ENCODE measurements around the gene KLRC4. TPM values are rescaled to one million over a fixed set of nuclear protein-coding genes. Genes with fewer than 3 reads are reported as not detected.

Gene KLRC4
- total RNA-seq, 1 experiment from 2014 or later = not detected

DNA sequence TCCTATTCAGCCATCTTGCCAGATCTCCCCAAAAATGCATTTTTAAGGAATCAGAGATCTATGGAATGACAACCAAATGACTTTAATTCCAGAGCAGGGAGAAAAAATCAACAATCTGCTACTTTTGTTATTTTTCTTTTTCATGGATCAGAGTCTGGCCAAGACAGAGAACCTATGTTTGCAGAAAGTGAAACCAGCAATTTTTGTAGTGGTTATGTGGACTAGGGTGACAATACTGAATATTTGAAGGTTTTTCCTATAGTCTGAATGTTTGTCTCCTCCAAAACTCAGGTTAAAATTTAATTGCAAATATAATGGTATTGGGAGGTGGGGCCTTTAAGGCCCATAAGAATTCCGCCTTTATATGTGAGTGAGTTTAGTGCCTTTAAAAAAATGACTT, 50.6 kb downstream of the KLRC4 start:
- ChIA-PET CTCF (no interaction called here), POLR2A (no interaction called here)
- Histone ChIP-seq H3K27me3 (replicated peaks; ENCODE audit: control insufficient read depth, insufficient read depth, low read length) (no peaks in the 10 kb centered on the region), H3K4me3 (ENCODE audit: low read depth, low read length) (no peak overlapping the region), H3K4me1 (peaks cover 31% of the 10 kb centered on the region), H3K36me3 (ENCODE audit: control insufficient read depth, insufficient read depth, low read length) (no peaks in the 10 kb centered on the region), H3K9me3 (0 out of 2 replicates have a peak, but pooled peaks cover 3% of the 10 kb centered on the region)
- TF ChIP-seq, protein P1, sequence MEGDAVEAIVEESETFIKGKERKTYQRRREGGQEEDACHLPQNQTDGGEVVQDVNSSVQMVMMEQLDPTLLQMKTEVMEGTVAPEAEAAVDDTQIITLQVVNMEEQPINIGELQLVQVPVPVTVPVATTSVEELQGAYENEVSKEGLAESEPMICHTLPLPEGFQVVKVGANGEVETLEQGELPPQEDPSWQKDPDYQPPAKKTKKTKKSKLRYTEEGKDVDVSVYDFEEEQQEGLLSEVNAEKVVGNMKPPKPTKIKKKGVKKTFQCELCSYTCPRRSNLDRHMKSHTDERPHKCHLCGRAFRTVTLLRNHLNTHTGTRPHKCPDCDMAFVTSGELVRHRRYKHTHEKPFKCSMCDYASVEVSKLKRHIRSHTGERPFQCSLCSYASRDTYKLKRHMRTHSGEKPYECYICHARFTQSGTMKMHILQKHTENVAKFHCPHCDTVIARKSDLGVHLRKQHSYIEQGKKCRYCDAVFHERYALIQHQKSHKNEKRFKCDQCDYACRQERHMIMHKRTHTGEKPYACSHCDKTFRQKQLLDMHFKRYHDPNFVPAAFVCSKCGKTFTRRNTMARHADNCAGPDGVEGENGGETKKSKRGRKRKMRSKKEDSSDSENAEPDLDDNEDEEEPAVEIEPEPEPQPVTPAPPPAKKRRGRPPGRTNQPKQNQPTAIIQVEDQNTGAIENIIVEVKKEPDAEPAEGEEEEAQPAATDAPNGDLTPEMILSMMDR (IDR thresholded peaks at IDR 0.05; ENCODE audit: insufficient read depth in 1 of 2, low read depth in 1 of 2, low read length in 1 of 2, severe bottlenecking in 1 of 2, unreplicated experiment in 1 of 2) = no peak
- no TSS peak for BruUV-seq (replicated peaks)
- Mint-ChIP-seq H3K4me1 (ENCODE audit: low read depth, unreplicated experiment) (peaks cover 13% of the 10 kb centered on the region), H3K27me3 (ENCODE audit: insufficient read depth, unreplicated experiment) (no peaks in the 10 kb centered on the region), H3K27ac (ENCODE audit: unreplicated experiment) (no peak overlapping the region), H3K36me3 (ENCODE audit: insufficient read depth, unreplicated experiment) (no peaks in the 10 kb centered on the region), H3K4me3 (ENCODE audit: unreplicated experiment) (no peak overlapping the region), H3K9me3 (ENCODE audit: unreplicated experiment) (peaks cover 10% of the 10 kb centered on the region)
- intact Hi-C loops (cut with micrococcal nuclease; ENCODE audit: unreplicated experiment) = no loop called here
- no peak for DNase-seq

DNA sequence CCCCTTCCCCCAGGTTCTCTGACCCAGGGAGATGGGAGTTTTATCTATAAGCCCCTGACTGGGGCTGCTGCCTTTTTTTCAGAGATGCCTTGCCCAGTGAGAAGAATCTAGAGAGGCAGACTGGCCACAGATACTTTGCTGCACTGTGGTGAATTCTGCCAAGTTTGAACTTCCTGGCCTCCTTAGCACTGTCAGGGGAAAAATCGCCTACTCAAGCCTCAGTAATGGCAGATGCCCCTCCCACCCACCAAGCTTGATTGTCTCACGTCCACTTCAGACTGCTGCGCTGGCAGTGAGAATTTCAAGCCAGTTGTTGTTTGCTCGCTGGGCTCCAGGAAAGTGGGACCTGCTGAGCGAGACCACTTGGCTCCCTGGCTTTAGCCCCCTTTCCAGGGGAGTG, 51.4 kb downstream of the KLRC4 start:
- Histone ChIP-seq H3K9me3 (peaks cover 3% of the 10 kb centered on the region; the same call in 1 of the 2 replicates), H3K4me3 (ENCODE audit: low read depth, low read length) (no peak overlapping the region), H3K27me3 (replicated peaks; ENCODE audit: control insufficient read depth, insufficient read depth, low read length) (no peaks in the 10 kb centered on the region), H3K4me1 (peaks cover 22% of the 10 kb centered on the region), H3K36me3 (ENCODE audit: control insufficient read depth, insufficient read depth, low read length) (no peaks in the 10 kb centered on the region)
- H3K9me3 Mint-ChIP-seq (ENCODE audit: unreplicated experiment) = peaks cover 13% of the 10 kb centered on the region
- H3K27me3 Mint-ChIP-seq (ENCODE audit: insufficient read depth, unreplicated experiment) = no peaks in the 10 kb centered on the region
- no peaks in the 10 kb centered on the region for H3K36me3 Mint-ChIP-seq (ENCODE audit: insufficient read depth, unreplicated experiment)
- intact Hi-C loops (cut with micrococcal nuclease; ENCODE audit: unreplicated experiment) = no loop called here
- ChIA-PET POLR2A (no interaction called here), CTCF (no interaction called here)
- no TSS peak for BruUV-seq (replicated peaks)
- TF ChIP-seq, protein P1 (IDR thresholded peaks at IDR 0.05; ENCODE audit: insufficient read depth in 1 of 2, low read depth in 1 of 2, low read length in 1 of 2, severe bottlenecking in 1 of 2, unreplicated experiment in 1 of 2) = no peak
- H3K4me3 Mint-ChIP-seq (ENCODE audit: unreplicated experiment) = no peak overlapping the region
- peaks cover 13% of the 10 kb centered on the region for H3K4me1 Mint-ChIP-seq (ENCODE audit: low read depth, unreplicated experiment)
- no peak overlapping the region for H3K27ac Mint-ChIP-seq (ENCODE audit: unreplicated experiment)
- DNase-seq = no peak

Other genes with a start within 250 kb of the KLRC4 start
- 176 and 183 TPM in 2 replicates for gene OLR1, start 237.6 kb downstream of the KLRC4 start, total RNA-seq (2022)
- 41.8 and 46.0 TPM in 2 replicates for gene TMEM52B, start 230.7 kb downstream of the KLRC4 start, total RNA-seq (2022)
- gene GABARAPL1, start 196.9 kb downstream of the KLRC4 start, total RNA-seq (2022) = 106 TPM in 2 replicates
- gene KLRD1, start 101.9 kb downstream of the KLRC4 start, total RNA-seq (2022) = 0.05 and 0.23 TPM in 2 replicates
- gene KLRK1, start 19.7 kb downstream of the KLRC4 start, total RNA-seq (2022) = 0.18 and 0.28 TPM in 2 replicates
- not detected in 2 replicates for gene KLRC3, start 10.8 kb upstream of the KLRC4 start, total RNA-seq (2022)
- not detected in 2 replicates for gene KLRC2, start 26.3 kb upstream of the KLRC4 start, total RNA-seq (2022)
- not detected in 2 replicates for gene KLRC1, start 43.6 kb upstream of the KLRC4 start, total RNA-seq (2022)
- 0.73 and 1.1 TPM in 2 replicates for gene EIF2S3B, start 96.1 kb upstream of the KLRC4 start, total RNA-seq (2022)
- gene MAGOHB, start 203.9 kb upstream of the KLRC4 start, total RNA-seq (2022) = 134 and 137 TPM in 2 replicates

All from Caco-2 (cell line).